ENCODE results near the gene TMEM181.

GRCh38 chr6:158519761-158520160 is 40.1 kb upstream of the TMEM181 start:
- TF ChIP-seq SUZ12 (IDR thresholded peaks at IDR 0.05; ENCODE audit: extremely low read depth, insufficient read depth, insufficient read length) (no peak), YY1 (IDR thresholded peaks at IDR 0.05; ENCODE audit: insufficient read depth, insufficient read length) (no peak), ZNF274 (IDR thresholded peaks at IDR 0.05; ENCODE audit: low read depth, low read length) (no peak)

Measured in NT2/D1 (cell line).